DND-41 (cell line): ENCODE measurements around the gene PBX4.

Source experiments
- EZH2 ChIP-seq: IDR thresholded peaks from 3 replicates; pipeline ENCODE4 v1.6.1; 2012; ENCODE audit warnings: borderline replicate concordance, low read depth, mild to moderate bottlenecking, moderate library complexity, low read length, inconsistent platforms; ENCODE audit not compliant: severe bottlenecking
- TF ChIP-seq, protein P1 (sequence below): IDR thresholded peaks from 2 replicates; pipeline ENCODE4 v1.5.1; 2012; ENCODE audit warnings: borderline replicate concordance, low read length, moderate library complexity, mild to moderate bottlenecking; ENCODE audit not compliant: poor library complexity, severe bottlenecking; ENCODE audit errors: extremely low read depth

DNA sequence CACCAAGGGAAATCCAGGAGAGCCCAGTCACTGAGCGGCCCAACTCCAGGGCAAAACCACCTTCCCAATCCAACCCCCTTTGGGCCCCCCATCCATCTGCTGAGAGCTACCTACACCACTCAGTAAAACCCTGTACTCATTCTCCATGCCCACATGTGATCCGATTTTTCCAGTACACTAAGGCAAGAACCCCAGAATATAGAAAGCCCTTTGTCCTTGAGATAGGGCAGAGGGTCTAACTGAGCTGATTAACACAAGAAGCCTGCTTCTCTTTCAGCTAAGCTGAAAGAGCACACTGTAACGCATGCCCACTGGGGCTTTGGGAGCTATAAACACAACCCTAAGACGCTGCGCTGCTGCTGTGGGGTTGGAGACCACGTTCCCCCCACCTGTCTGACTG lies 36.0 kb downstream of the PBX4 start:
- TF ChIP-seq, protein P1, sequence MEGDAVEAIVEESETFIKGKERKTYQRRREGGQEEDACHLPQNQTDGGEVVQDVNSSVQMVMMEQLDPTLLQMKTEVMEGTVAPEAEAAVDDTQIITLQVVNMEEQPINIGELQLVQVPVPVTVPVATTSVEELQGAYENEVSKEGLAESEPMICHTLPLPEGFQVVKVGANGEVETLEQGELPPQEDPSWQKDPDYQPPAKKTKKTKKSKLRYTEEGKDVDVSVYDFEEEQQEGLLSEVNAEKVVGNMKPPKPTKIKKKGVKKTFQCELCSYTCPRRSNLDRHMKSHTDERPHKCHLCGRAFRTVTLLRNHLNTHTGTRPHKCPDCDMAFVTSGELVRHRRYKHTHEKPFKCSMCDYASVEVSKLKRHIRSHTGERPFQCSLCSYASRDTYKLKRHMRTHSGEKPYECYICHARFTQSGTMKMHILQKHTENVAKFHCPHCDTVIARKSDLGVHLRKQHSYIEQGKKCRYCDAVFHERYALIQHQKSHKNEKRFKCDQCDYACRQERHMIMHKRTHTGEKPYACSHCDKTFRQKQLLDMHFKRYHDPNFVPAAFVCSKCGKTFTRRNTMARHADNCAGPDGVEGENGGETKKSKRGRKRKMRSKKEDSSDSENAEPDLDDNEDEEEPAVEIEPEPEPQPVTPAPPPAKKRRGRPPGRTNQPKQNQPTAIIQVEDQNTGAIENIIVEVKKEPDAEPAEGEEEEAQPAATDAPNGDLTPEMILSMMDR: no peak
- no peak for TF ChIP-seq EZH2
